Keratinocyte (primary cell): ENCODE measurements around the gene PTEN.

ENCODE experiments used
- CTCF ChIP-seq, 3 experiments: IDR thresholded peaks in 1 of 3; conservative IDR thresholded peaks in 1 of 3; optimal IDR thresholded peaks in 1 of 3; 2 replicates in 2 of 3; 3 replicates in 1 of 3; pipeline versions ENCODE3 to v1.5.1; 2011; ENCODE audit warnings: low read length in 3 of 3, mild to moderate bottlenecking in 3 of 3, moderate library complexity in 2 of 3, control low read depth in 1 of 3, inconsistent platforms in 1 of 3; ENCODE audit not compliant: insufficient read depth in 2 of 3; ENCODE audit errors: extremely low read depth in 1 of 3
- EZH2 ChIP-seq: IDR thresholded peaks from one replicate; pipeline ENCODE4 v1.6.1; 2012; ENCODE audit warnings: inconsistent platforms, mild to moderate bottlenecking, low read length, moderate library complexity

GRCh38 chr10:87842776-87843497 lies 20.5 kb upstream of the PTEN start:
- TF ChIP-seq CTCF (optimal IDR thresholded peaks at IDR 0.05 in 1 of 3, IDR thresholded peaks at IDR 0.05 in 1 of 3, conservative IDR thresholded peaks at IDR 0.05 in 1 of 3; ENCODE audit: extremely low read depth in 1 of 3, insufficient read depth in 2 of 3, low read length in 3 of 3) (no peak), EZH2 (no peak)
